Endothelial cell of umbilical vein (primary cell): ENCODE data around the gene ACAP2.

Source experiments
- CTCF ChIP-seq, 2 donors: IDR thresholded peaks; 1 replicate in 1 of 2; 2 replicates in 1 of 2; pipeline ENCODE4 v1.5.1; 2011; ENCODE audit warnings: low read length in 2 of 2, mild to moderate bottlenecking in 2 of 2, moderate library complexity in 2 of 2, control low read depth in 1 of 2, inconsistent platforms in 1 of 2, low read depth in 1 of 2; ENCODE audit not compliant: insufficient read depth in 1 of 2; ENCODE audit errors: extremely low read depth in 1 of 2
- EZH2 ChIP-seq: IDR thresholded peaks from 2 replicates; pipeline ENCODE4 v1.6.1; 2012; ENCODE audit warnings: borderline replicate concordance, low read depth, mild to moderate bottlenecking, moderate library complexity, low read length, inconsistent platforms; ENCODE audit not compliant: severe bottlenecking
- FOS ChIP-seq: IDR thresholded peaks from 2 replicates; pipeline ENCODE4 v1.6.1; 2011; ENCODE audit warnings: mild to moderate bottlenecking, low read length, moderate library complexity, borderline replicate concordance; ENCODE audit not compliant: insufficient read depth
- GATA2 ChIP-seq: IDR thresholded peaks from 2 replicates; pipeline ENCODE4 v1.7.0; 2011; ENCODE audit warnings: low read depth, mild to moderate bottlenecking, moderate library complexity, mixed read lengths, low read length; ENCODE audit not compliant: insufficient read length, insufficient read depth
- JUN ChIP-seq: IDR thresholded peaks from 2 replicates; pipeline ENCODE4 v1.6.1; 2011; ENCODE audit warnings: borderline replicate concordance, low read depth; ENCODE audit not compliant: insufficient read length, insufficient read depth
- MYC ChIP-seq: IDR thresholded peaks from one replicate; pipeline ENCODE4 v1.6.1; 2011; ENCODE audit warnings: mild to moderate bottlenecking, low read depth, low read length
- POLR2A ChIP-seq: IDR thresholded peaks from 2 replicates; pipeline ENCODE4 v1.6.1; 2012; ENCODE audit warnings: low read depth, mild to moderate bottlenecking, control low read depth, low read length
- POLR2AphosphoS5 ChIP-seq: IDR thresholded peaks from 2 replicates; pipeline ENCODE4 v1.6.1; 2012; ENCODE audit warnings: low read depth, mild to moderate bottlenecking, control low read depth, low read length, moderate library complexity; ENCODE audit not compliant: insufficient read depth
- TF ChIP-seq, protein P1 (sequence below): IDR thresholded peaks from 2 replicates; pipeline ENCODE4 v1.6.1; 2011; ENCODE audit not compliant: insufficient read depth, insufficient read length

GRCh38 chr3:195246581-195246995, 196.2 kb downstream of the ACAP2 start:
- TF ChIP-seq FOS (no peak), JUN (no peak), GATA2 (no peak), CTCF (IDR thresholded peaks at IDR 0.05; ENCODE audit: extremely low read depth in 1 of 2, insufficient read depth in 1 of 2, low read depth in 1 of 2, low read length in 2 of 2) (no peak), POLR2A (no peak), POLR2AphosphoS5 (no peak), EZH2 (no peak), MYC (no peak)
- TF ChIP-seq, protein P1, sequence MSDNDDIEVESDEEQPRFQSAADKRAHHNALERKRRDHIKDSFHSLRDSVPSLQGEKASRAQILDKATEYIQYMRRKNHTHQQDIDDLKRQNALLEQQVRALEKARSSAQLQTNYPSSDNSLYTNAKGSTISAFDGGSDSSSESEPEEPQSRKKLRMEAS = no peak
